KOPT-K1 (cell line): ENCODE results near the gene SAPCD2.

Experiments
- H3K27ac ChIP-seq: fragments of 200-600 bp; sonication (generic); 2 replicates; pipeline ENCODE4 v1.5.1; 2016; ENCODE audit warnings: antibody characterized with exemption, mild to moderate bottlenecking, low read depth, low read length; ENCODE audit not compliant: poor library complexity, severe bottlenecking
- H3K36me3 ChIP-seq: fragments of 200-600 bp; sonication (generic); 2 replicates; pipeline ENCODE4 v1.5.1; 2017; ENCODE audit warnings: antibody characterized with exemption, mild to moderate bottlenecking, low read length, moderate library complexity; ENCODE audit not compliant: insufficient read depth
- H3K9me3 ChIP-seq: fragments of 200-600 bp; sonication (generic); 2 replicates; pipeline ENCODE4 v1.5.1; 2017; ENCODE audit warnings: antibody characterized with exemption, low read length, mild to moderate bottlenecking; ENCODE audit not compliant: insufficient read depth, poor library complexity, severe bottlenecking

Gene SAPCD2

GRCh38 chr9:137078701-137079400 lies 8.5 kb upstream of the SAPCD2 start:
- no peaks in the 10 kb centered on the region for H3K9me3 ChIP-seq
- H3K36me3 ChIP-seq: no peaks in the 10 kb centered on the region
- H3K27ac ChIP-seq: no peak overlapping the region

- Histone ChIP-seq H3K36me3 (no peaks in the 10 kb centered on the region), H3K9me3 (no peaks in the 10 kb centered on the region), H3K27ac (no peak overlapping the region)
These were observed 7.7 kb upstream of the SAPCD2 start for GRCh38 chr9:137077758-137078693.

- no peaks in the 10 kb centered on the region for H3K9me3 ChIP-seq
- H3K36me3 ChIP-seq: no peaks in the 10 kb centered on the region
- no peak within 1 kb of the TSS for H3K27ac ChIP-seq
These were observed 6.8 kb upstream of the SAPCD2 start, which contains the start of gene UAP1L1 for GRCh38 chr9:137077010-137077747. Gene UAP1L1, plus strand, starts transcription at chr9:137077517. Its CDS starts 16 bp downstream, at chr9:137077533.

- no peaks in the 10 kb centered on the region for H3K36me3 ChIP-seq
- H3K9me3 ChIP-seq: no peaks in the 10 kb centered on the region
- H3K27ac ChIP-seq: no peak overlapping the region
These were observed 6.3 kb upstream of the SAPCD2 start for GRCh38 chr9:137076636-137077009.

GRCh38 chr9:137075275-137075775 lies 5.0 kb upstream of the SAPCD2 start:
- H3K36me3 ChIP-seq: no peaks in the 10 kb centered on the region
- no peak overlapping the region for H3K27ac ChIP-seq
- no peaks in the 10 kb centered on the region for H3K9me3 ChIP-seq

- Histone ChIP-seq H3K36me3 (no peaks in the 10 kb centered on the region), H3K9me3 (no peaks in the 10 kb centered on the region), H3K27ac (no peak overlapping the region)
These were observed 4.4 kb upstream of the SAPCD2 start for GRCh38 chr9:137074657-137075274.

- Histone ChIP-seq H3K36me3 (no peaks in the 10 kb centered on the region), H3K9me3 (no peaks in the 10 kb centered on the region), H3K27ac (no peak overlapping the region)
These were observed 3.6 kb upstream of the SAPCD2 start for GRCh38 chr9:137073992-137074399.

- H3K9me3 ChIP-seq: no peaks in the 10 kb centered on the region
- peak overlapping the region; percentile 37 for H3K27ac ChIP-seq
- H3K36me3 ChIP-seq: no peaks in the 10 kb centered on the region; the same call in 1 of the 2 replicates
These were observed 925 bp upstream of the SAPCD2 start for GRCh38 chr9:137071282-137071681.

GRCh38 chr9:137070906-137071275 lies 534 bp upstream of the SAPCD2 start:
- Histone ChIP-seq H3K36me3 (no peaks in the 10 kb centered on the region; the same call in 1 of the 2 replicates), H3K27ac (peak overlapping the region; percentile 37), H3K9me3 (no peaks in the 10 kb centered on the region)

- H3K9me3 ChIP-seq: no peaks in the 10 kb centered on the region
- peak overlapping the region; percentile 37 for H3K27ac ChIP-seq
- H3K36me3 ChIP-seq: no peaks in the 10 kb centered on the region; the same call in 1 of the 2 replicates
These were observed 757 bp downstream of the SAPCD2 start for GRCh38 chr9:137069508-137070091.

GRCh38 chr9:137068539-137069507 lies 1.5 kb downstream of the SAPCD2 start:
- peak overlapping the region; percentile 37 for H3K27ac ChIP-seq
- H3K36me3 ChIP-seq: no peaks in the 10 kb centered on the region; the same call in 1 of the 2 replicates
- H3K9me3 ChIP-seq: no peaks in the 10 kb centered on the region

GRCh38 chr9:137067860-137068538 lies 2.4 kb downstream of the SAPCD2 start:
- H3K27ac ChIP-seq: no peak overlapping the region
- no peaks in the 10 kb centered on the region for H3K9me3 ChIP-seq
- no peaks in the 10 kb centered on the region; the same call in 1 of the 2 replicates for H3K36me3 ChIP-seq
